H54 (cell line): Measurements from ENCODE around the gene ZDHHC21.
A peak's percentile ranks its signal among the peaks of the same experiment; 100 is the strongest.

Experiments used
- DNase-seq: peaks from one replicate; pipeline ENCODE4 v3.0.0; 2011; ENCODE audit warnings: low spot score, mixed read lengths; ENCODE audit not compliant: insufficient read length
- FAIRE-seq: peaks from 3 replicates; lab custom pipeline; 2011; peaks lifted over from hg19 to GRCh38; lab: Jason Lieb, UNC
- POLR2A ChIP-seq: IDR thresholded peaks from 2 replicates; pipeline ENCODE4 v1.6.1; 2011; ENCODE audit warnings: low read depth, mild to moderate bottlenecking, low read length

Gene ZDHHC21

DNA sequence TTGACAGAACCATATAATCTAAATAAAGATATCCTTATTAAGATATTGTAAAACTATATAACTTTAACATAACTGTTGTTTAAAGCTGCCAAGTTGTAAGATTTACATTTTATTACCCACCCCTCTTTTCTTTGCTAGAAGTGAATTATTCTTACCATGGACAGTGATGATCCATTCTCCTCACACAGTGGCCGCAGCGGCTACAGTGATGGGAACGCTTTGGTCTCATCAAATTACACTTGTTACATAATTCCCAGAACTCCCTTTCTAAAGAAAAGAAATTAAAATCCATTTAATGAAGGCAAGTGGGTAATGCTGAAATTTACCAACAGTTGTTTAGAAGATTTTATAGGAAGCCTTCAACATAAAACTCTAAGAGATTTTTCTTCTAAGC lies 31.2 kb downstream of the ZDHHC21 start:
- DNase-seq (no peak), FAIRE-seq (no peak)
- no peak for TF ChIP-seq POLR2A

DNA sequence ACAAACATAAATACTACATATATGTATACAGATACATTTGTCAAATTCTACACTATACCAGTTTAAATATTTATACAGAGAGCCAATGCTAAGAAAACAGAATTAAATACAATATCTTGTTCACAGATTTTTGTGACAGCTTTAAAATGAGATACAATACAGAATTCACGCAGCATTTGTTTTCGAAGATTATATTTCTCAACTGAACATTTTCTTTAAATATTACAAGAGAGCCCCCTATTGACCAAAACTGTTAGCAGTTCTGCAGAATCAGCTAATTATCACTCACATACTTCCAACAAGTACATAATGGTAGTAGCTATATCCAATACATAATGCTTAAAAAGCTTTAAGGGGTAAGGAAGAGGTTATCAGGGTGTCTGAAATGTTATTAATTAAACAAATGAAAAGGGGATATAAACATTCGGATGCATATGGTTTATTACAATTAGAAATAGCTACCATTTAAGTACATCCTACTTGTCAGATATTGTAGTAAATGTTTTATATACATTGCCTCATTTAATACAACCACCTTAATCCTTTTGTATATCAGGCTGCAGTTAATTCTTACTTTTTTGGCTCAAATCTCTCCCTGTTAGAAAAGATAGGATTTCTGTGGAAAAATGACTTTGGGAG lies 31.7 kb downstream of the ZDHHC21 start:
- DNase-seq (no peak), FAIRE-seq (no peak)
- TF ChIP-seq POLR2A: no peak

DNA sequence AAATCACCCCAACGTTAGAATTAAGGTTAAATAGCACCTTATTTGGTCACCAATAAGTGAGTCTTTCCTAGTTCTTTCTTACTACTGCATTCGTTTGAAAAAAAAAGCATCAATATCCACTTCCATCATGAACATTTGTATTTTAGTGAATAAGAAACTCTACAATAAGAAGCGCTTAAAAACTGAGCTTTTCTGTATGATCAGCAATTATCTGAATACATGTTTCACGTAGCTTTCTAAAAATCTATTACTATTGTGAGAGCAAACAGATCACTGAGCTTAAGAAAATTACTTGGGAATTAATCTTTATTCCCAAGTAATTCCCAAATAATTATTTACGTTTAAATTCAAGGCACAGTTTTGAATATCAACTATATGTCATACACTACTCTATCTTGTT lies 32.5 kb downstream of the ZDHHC21 start:
- no peak for DNase-seq
- FAIRE-seq: no peak
- no peak for TF ChIP-seq POLR2A

DNA sequence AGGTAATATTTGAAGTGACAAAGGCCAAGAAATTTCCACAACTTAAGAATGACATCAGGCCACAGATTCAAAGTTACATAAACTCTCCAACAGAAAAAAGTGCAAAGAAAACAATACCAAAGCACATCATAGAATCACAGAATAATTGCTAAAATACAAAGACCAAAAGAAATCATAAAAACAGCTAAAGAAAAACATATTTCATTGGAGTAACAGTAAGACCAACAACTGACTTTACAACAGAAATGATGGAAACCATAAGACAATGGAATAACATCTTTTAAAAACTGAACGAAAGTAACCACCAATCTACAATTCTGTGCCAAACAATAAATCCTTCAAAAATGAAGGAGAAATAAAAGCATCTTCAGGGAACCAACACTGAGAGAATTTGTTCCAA lies 38.3 kb downstream of the ZDHHC21 start:
- DNase-seq (no peak), FAIRE-seq (no peak)
- TF ChIP-seq POLR2A: no peak

DNA sequence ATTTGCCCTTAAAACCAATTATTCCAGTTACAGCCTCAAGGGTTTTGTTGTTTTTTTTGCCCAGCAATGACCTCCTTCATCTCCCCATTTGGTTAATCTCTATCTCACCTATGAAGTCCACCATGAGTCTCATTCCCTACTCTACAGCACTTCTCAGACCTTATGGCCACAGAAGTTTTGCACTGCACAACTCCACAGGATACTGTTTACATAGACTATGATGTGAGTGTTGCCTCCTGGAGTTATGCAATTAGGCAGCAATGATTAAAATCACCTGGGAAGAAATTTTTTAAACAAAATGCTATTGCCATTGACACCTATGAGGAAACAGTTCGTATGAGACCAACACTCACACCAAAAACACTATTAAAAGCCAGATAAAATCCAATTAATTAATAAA lies 39.7 kb downstream of the ZDHHC21 start:
- DNase-seq: no peak
- FAIRE-seq: no peak
- no peak for TF ChIP-seq POLR2A

DNA sequence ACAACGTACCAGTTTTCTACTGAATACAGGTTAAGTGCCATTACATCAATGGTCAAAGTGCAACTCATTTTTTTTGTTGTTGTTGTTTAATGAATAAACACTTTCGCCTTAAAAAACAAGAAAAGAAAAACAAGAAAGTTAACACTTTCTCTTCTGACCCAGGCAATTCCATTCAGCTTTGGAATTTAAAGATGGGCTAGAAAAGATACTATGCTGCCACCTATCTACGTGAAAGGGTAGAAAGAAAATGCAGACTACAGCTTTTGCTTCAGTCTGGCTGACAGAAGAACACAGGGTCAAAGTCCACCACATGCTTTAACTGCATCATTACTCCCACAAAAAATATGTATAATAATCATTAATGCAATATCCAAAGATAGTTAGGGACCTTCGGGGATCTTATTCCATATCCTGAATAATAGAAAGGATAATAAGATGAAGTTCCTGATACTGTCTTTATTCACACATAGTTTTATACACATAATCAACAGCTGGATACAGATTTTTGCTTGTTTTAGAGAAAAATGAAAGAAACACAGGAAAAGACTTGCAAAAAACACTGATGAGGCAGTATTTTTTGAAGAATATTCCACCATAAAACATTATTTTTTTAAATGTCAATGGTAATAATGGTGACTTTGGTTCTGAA lies 40.4 kb downstream of the ZDHHC21 start:
- TF ChIP-seq POLR2A: no peak
- FAIRE-seq: peak; percentile 20
- DNase-seq: no peak

DNA sequence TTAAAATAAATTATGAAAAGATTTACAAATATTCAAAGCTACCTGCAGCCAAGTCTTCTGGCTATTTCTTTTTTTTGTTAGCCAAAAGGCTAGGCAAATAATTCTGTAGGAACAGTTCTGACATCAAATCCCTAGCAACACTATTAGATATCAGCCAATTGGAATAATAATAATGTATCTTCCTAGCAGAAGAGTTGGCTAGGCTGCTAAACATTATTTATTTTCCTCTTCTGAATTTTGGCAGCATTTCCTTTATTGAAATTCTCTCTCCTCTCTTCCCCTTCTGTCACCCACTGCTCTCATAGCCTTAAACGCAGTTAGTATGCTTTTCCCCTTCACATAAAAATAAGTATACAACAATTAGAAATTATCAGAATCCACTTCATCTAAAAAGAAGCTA lies 42.6 kb downstream of the ZDHHC21 start:
- no peak for DNase-seq
- no peak for TF ChIP-seq POLR2A
- no peak for FAIRE-seq

DNA sequence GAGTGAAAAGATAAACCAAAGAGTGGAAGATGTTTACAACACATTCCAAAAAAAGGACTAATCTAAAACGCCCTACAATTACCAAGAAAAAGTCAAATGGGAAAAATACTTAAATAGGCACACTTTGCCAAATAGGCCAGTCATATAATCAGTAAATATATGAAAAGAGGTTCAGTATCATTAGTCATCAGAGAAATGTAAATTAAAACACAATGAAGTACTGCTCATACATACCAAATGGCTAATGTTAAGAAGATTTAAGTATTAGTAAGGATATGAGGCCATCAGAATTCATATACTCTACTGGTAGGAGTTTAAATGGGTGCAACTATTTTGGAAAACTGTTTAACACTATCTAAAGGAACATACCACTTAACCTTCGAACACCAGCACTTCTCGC lies 47.6 kb downstream of the ZDHHC21 start:
- TF ChIP-seq POLR2A: no peak
- no peak for FAIRE-seq

DNA sequence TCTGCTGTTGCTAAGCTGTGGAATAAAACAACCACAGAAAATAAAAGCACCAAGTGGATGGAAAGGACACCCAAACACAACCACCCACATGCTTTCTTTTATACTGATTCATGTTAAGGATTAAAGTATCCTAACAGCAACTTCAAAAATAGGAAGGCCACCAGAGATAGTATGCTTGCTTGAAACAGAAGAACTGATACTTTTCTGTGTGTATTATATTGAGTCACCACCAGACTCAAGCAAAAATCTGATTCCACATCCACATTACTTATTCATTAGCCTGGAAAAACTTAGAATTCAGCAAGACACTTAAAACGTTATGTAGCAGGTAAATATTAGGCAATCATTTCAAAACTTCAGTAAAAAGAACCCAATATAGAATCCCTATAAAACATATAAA lies 52.3 kb downstream of the ZDHHC21 start:
- no peak for FAIRE-seq
- TF ChIP-seq POLR2A: no peak
- DNase-seq: no peak

More for the DNA sequence above, 47.6 kb downstream of the ZDHHC21 start:
- DNase-seq: no peak

DNA sequence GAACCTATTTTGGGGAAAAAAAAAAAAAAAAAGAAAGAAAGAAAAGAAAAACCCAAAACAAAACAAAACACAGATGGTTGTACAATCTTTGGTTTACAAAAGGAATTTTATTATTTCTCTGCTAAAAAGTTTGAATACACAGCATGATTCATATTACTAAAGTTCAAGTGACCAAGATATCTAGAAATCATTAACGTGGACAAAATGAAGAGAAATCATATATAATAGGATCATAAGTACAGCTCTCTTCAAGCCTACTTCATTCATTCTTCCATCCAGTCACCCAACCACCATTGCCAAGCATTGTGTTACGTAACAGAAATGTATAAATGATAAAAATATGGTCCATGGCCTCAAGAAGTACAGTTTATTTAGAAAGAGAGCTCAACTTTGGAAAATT lies 52.9 kb downstream of the ZDHHC21 start:
- FAIRE-seq (no peak), DNase-seq (no peak)
- TF ChIP-seq POLR2A: no peak

DNA sequence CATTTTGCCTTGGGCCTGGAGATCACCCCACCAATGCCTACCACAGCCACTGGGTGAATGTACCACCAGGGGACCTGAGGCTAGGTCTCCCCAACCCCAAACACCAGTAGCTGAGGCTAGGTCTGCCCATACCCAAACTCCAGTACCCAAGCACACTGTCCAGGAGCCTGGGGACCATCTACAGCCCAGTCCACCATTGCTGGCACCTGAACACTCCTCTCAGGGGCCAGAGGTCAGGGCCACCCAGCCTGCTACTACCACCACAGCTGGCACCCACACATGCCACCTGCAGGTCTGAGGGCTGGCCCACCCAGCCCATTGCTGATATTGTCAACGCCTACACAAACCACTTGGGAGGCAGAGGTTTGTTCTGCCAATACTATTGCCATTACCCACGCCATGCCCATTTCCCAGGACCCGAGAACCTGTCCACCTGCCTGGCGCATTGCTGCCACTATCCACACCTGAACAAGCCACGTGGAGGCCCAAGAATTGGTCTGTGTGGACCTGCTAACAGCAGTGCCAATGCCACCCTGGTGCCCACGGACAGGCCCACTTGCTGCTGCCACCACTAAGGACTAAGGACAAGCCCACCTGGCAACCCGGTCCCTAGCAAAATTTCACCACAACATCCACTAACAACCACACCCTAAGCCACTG lies 59.2 kb downstream of the ZDHHC21 start:
- DNase-seq (no peak), FAIRE-seq (no peak)
- TF ChIP-seq POLR2A: no peak

DNA sequence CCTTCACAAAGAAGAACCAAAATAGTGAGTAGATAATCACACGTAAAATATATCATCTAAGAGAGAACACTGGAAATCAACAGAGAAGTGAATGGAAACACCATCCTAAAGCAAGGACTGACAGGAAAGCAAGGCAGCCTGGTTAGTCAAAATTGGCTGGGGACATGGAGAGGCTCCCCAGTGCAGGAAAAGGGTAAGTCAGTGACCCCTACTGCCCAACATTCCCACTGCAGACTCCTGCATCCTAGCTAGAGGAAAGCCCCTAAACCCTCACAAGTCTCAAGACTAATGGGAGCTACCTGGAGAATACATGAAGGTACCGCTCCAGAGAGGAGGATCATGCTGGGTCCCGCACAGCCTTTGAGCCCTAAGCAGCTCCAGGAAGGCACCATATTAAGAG lies 60.1 kb downstream of the ZDHHC21 start:
- DNase-seq (no peak), FAIRE-seq (no peak)
- no peak for TF ChIP-seq POLR2A

DNA sequence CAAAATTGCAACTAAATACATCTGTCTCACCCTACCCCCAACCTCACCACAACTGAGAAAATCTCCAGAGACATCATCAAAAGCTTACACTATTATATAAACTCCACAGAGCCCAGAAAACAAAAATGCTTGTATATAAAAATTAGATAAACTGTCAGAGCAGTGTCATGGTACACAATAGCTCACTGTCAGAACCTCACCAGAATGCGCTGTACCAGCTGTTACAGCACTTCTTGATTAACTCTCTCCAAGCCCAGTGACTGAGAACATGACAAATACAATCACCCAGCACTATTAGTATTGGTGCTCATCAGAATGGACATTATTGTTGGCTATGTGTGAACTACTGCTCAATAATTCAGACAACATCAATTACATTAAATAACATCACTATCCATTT lies 65.7 kb downstream of the ZDHHC21 start:
- no peak for TF ChIP-seq POLR2A
- DNase-seq (no peak), FAIRE-seq (no peak)

DNA sequence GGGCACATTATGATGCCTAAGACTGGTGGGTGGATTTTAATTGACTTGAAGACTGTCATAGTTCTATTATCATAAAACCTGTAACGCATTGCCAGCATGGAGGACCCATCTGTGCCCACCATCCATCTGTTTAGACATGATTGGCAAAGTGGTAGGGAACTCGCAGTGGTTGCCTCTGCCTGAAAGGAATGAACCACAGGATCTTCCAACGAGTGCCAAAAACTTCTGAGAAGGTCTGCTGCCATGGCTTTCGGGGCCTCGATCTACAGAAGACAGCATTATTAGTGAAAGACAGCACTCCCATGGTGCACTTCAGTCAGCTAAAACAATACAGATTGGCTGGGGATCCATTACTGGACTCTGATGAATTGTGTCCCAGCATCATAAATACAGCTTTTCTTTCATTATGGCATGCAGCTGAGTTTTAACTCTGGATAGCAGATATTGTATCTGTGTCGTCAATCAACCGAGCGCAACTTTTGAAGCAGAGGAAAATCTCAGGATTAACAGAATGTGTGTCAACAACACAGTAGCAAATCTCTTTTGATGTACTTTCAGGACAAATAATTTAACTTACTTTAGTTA lies 74.3 kb downstream of the ZDHHC21 start:
- DNase-seq: no peak
- FAIRE-seq: no peak
- TF ChIP-seq POLR2A: no peak

DNA sequence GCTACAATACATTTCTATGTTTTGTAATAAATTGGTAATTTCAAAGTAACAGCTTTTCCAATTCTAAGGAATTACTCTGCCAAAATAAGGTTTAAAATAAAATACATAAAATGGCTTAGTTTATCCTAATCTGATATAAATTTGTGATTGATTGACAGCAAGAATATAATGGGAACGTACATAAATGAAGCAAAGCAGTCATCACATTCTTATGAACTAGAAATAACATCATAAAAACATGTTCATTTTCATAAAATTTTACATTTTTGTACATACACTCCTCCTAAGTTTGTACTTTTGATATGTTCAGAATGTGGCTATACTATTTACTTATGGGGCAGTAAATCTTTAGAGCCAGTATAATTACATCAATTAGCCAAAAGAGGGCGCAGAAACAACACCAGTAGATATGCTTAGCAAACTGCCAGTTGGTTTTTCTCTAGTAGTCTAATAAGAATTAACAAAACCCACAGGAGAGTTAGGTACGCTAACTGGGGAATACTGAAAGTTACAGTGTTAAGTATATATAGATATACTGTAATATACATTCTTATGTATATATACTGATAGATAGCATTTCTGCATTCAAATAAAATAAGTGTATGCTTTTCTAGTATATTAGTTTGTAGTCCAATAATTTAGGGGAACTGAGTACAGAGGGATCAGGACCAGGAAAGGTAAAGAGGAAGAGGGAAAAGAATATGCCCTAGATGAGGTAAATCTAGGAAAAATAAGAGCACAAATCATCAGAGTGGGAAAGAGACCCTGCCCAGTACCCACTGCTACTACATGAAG lies 76.8 kb downstream of the ZDHHC21 start:
- TF ChIP-seq POLR2A: no peak
- FAIRE-seq (no peak), DNase-seq (no peak)
